Esophagus muscularis mucosa (tissue), 3 donors: ENCODE data around the gene TPCN1.

Experiments
- POLR2A ChIP-seq: fragments of 450-650 bp; IDR thresholded peaks from one replicate; pipeline ENCODE4 v1.6.1; 2017; ENCODE audit warnings: antibody characterized with exemption, moderate library complexity, mild to moderate bottlenecking, low read depth
- TF ChIP-seq, protein P1 (sequence below), 3 experiments: fragments of 200-600 bp in 2 of 3; fragments of 450-650 bp in 1 of 3; sonication (generic) in 2 of 3; IDR thresholded peaks; one replicate each; pipeline ENCODE4 v1.5.1; 2017 to 2019; ENCODE audit warnings: antibody characterized with exemption in 3 of 3, mild to moderate bottlenecking in 2 of 3, moderate library complexity in 1 of 3

DNA sequence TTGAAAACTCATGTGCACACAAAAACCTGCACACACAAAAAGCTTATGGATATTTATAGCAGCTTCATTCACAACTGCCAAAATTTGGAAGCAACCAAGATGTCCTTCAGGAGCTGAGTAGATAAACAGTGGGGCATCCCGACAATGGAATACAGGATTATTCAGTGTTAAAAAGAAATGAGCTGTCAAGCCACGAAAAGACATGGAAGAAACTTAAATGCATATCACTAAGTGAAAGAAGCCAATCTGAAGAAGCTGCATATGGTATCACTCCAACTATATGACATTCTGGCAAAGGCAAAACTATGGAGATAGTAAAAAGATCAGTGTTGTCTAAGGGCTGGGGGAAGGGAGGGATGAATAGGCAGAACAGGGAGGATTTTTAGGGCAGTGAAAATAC is 5.2 kb upstream of the TPCN1 start:
- TF ChIP-seq, protein P1, sequence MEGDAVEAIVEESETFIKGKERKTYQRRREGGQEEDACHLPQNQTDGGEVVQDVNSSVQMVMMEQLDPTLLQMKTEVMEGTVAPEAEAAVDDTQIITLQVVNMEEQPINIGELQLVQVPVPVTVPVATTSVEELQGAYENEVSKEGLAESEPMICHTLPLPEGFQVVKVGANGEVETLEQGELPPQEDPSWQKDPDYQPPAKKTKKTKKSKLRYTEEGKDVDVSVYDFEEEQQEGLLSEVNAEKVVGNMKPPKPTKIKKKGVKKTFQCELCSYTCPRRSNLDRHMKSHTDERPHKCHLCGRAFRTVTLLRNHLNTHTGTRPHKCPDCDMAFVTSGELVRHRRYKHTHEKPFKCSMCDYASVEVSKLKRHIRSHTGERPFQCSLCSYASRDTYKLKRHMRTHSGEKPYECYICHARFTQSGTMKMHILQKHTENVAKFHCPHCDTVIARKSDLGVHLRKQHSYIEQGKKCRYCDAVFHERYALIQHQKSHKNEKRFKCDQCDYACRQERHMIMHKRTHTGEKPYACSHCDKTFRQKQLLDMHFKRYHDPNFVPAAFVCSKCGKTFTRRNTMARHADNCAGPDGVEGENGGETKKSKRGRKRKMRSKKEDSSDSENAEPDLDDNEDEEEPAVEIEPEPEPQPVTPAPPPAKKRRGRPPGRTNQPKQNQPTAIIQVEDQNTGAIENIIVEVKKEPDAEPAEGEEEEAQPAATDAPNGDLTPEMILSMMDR (IDR thresholded peaks at IDR 0.05), result no peak
- no peak for TF ChIP-seq POLR2A
